Measurements from ENCODE around the gene TENM3. TPM values are rescaled to one million over a fixed set of nuclear protein-coding genes. Genes with fewer than 3 reads are reported as not detected.

Gene TENM3
- total and polyA plus RNA-seq, 2 donors (not counting 3 experiments of a cell fraction or from before 2014, with no cell fraction given): 3.2 to 6.2 TPM

GRCh38 chr4:182604953-182605352 is 361.8 kb downstream of the TENM3 start:
- Histone ChIP-seq H3K9ac (replicated peaks; ENCODE audit: extremely low read depth, insufficient read depth, low read length) (peak overlapping the region; percentile 93), H3K4me2 (ENCODE audit: insufficient read depth, low read length) (peak overlapping the region; percentile 94), H3K4me1 (ENCODE audit: control insufficient read depth, extremely low read depth, insufficient read depth, low read length) (peaks cover 30% of the 10 kb centered on the region), H3K4me3 (replicated peaks in 1 of 3; ENCODE audit: insufficient read depth in 1 of 3, low read depth in 1 of 3, low read length in 3 of 3) (peak overlapping the region in 1 of 3 experiments; percentile 43), H3K79me2 (ENCODE audit: control insufficient read depth, insufficient read depth, low read length) (no peaks in the 10 kb centered on the region), H2AFZ (ENCODE audit: low read depth, low read length) (peak overlapping the region; percentile 24), H3K9me1 (replicated peaks; ENCODE audit: control insufficient read depth, extremely low read depth, insufficient read depth, low read length) (no peaks in the 10 kb centered on the region), H3K9me3 (replicated peaks; ENCODE audit: control insufficient read depth, insufficient read depth, low read length) (no peaks in the 10 kb centered on the region), H3K36me3 (ENCODE audit: control insufficient read depth in 2 of 2, extremely low read depth in 1 of 2, insufficient read depth in 2 of 2, low read length in 2 of 2) (no peaks in the 10 kb centered on the region), H3K27me3 (ENCODE audit: control insufficient read depth in 2 of 2, insufficient read depth in 2 of 2, low read length in 2 of 2) (no peaks in the 10 kb centered on the region), H4K20me1 (replicated peaks; ENCODE audit: control insufficient read depth, extremely low read depth, insufficient read depth, low read length) (no peaks in the 10 kb centered on the region), H3K27ac (ENCODE audit: insufficient read depth, low read depth, low read length) (peak overlapping the region; percentile 99)
- no TSS peak for BruUV-seq (replicated peaks)
- intact Hi-C loops (cut with micrococcal nuclease): loop anchor here (1.0 to 10.0 kb wide), 7 partner anchors 11 to 900 kb away; partner anchors contain the start of gene ING2
- DNase-seq (ENCODE audit: low read depth, low spot score) (peak; percentile 95), FAIRE-seq (peak; percentile 88)
- TF ChIP-seq EZH2 (IDR thresholded peaks at IDR 0.05; ENCODE audit: borderline replicate concordance, low read depth, low read length, severe bottlenecking): no peak
- peak; percentile 81 for TF ChIP-seq POLR2AphosphoS5 (IDR thresholded peaks at IDR 0.05; ENCODE audit: insufficient read depth, low read depth, low read length)
- peak; percentile 77 for TF ChIP-seq GATA2 (IDR thresholded peaks at IDR 0.05; ENCODE audit: insufficient read depth, insufficient read length, low read depth, low read length)
- peak; percentile 93 for TF ChIP-seq JUN (IDR thresholded peaks at IDR 0.05; ENCODE audit: borderline replicate concordance, insufficient read depth, insufficient read length, low read depth)
- peak; percentile 97 for TF ChIP-seq FOS (IDR thresholded peaks at IDR 0.05; ENCODE audit: borderline replicate concordance, insufficient read depth, low read length)
- TF ChIP-seq, protein P1, sequence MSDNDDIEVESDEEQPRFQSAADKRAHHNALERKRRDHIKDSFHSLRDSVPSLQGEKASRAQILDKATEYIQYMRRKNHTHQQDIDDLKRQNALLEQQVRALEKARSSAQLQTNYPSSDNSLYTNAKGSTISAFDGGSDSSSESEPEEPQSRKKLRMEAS (IDR thresholded peaks at IDR 0.05; ENCODE audit: insufficient read depth, insufficient read length): no peak
- ChIA-PET POLR2A (interaction anchor here (0.7 to 3.3 kb wide), 3 partner anchors 12 to 147 kb away, joined by 4 to 37 read pairs (median 5); no protein-coding TSS in a partner anchor), CTCF (interaction anchor here (0.8 to 3.2 kb wide), 4 partner anchors 10 to 201 kb away, joined by 3 to 22 read pairs (median 6); no protein-coding TSS in a partner anchor)
- dilution Hi-C loops (cut with MboI; ENCODE audit: extremely low pct_ligation_motif_present, low sequenced_read_pairs): no loop called here

GRCh38 chr4:182608525-182608924 is 365.3 kb downstream of the TENM3 start:
- BruUV-seq (replicated peaks): no TSS peak
- H3K9me3 ChIP-seq (replicated peaks; ENCODE audit: control insufficient read depth, insufficient read depth, low read length): no peaks in the 10 kb centered on the region
- no peak overlapping the region for H3K4me3 ChIP-seq (replicated peaks in 1 of 3; ENCODE audit: insufficient read depth in 1 of 3, low read depth in 1 of 3, low read length in 3 of 3)
- H3K36me3 ChIP-seq (ENCODE audit: control insufficient read depth in 2 of 2, extremely low read depth in 1 of 2, insufficient read depth in 2 of 2, low read length in 2 of 2): no peaks in the 10 kb centered on the region
- no peaks in the 10 kb centered on the region for H3K9me1 ChIP-seq (replicated peaks; ENCODE audit: control insufficient read depth, extremely low read depth, insufficient read depth, low read length)
- intact Hi-C loops (cut with micrococcal nuclease) (loop anchor here (10.0 kb wide), 1 partner anchor 896 kb away; the partner anchor contains the start of gene ING2), dilution Hi-C loops (cut with MboI; ENCODE audit: extremely low pct_ligation_motif_present, low sequenced_read_pairs) (no loop called here)
- peaks cover 22% of the 10 kb centered on the region for H3K4me1 ChIP-seq (ENCODE audit: control insufficient read depth, extremely low read depth, insufficient read depth, low read length)
- H3K79me2 ChIP-seq (ENCODE audit: control insufficient read depth, insufficient read depth, low read length): no peaks in the 10 kb centered on the region
- no peak overlapping the region for H3K4me2 ChIP-seq (ENCODE audit: insufficient read depth, low read length)
- CTCF ChIA-PET: no interaction called here
- no peak overlapping the region for H2AFZ ChIP-seq (ENCODE audit: low read depth, low read length)
- H3K27me3 ChIP-seq (ENCODE audit: control insufficient read depth in 2 of 2, insufficient read depth in 2 of 2, low read length in 2 of 2): no peaks in the 10 kb centered on the region
- FAIRE-seq (no peak), DNase-seq (ENCODE audit: low read depth, low spot score) (no peak)
- POLR2A ChIA-PET: no interaction called here
- no peaks in the 10 kb centered on the region for H4K20me1 ChIP-seq (replicated peaks; ENCODE audit: control insufficient read depth, extremely low read depth, insufficient read depth, low read length)
- H3K27ac ChIP-seq (ENCODE audit: insufficient read depth, low read depth, low read length): no peak overlapping the region
- H3K9ac ChIP-seq (replicated peaks; ENCODE audit: extremely low read depth, insufficient read depth, low read length): no peak overlapping the region
- TF ChIP-seq MYC (IDR thresholded peaks at IDR 0.05; ENCODE audit: low read depth, low read length): no peak
- TF ChIP-seq CTCF (IDR thresholded peaks at IDR 0.05; ENCODE audit: extremely low read depth in 1 of 2, insufficient read depth in 1 of 2, low read depth in 1 of 2, low read length in 2 of 2): no peak
- TF ChIP-seq EZH2 (IDR thresholded peaks at IDR 0.05; ENCODE audit: borderline replicate concordance, low read depth, low read length, severe bottlenecking): no peak
- TF ChIP-seq, protein P1 (IDR thresholded peaks at IDR 0.05; ENCODE audit: insufficient read depth, insufficient read length): no peak
